ENCODE results near the gene CORO2A.

DNA sequence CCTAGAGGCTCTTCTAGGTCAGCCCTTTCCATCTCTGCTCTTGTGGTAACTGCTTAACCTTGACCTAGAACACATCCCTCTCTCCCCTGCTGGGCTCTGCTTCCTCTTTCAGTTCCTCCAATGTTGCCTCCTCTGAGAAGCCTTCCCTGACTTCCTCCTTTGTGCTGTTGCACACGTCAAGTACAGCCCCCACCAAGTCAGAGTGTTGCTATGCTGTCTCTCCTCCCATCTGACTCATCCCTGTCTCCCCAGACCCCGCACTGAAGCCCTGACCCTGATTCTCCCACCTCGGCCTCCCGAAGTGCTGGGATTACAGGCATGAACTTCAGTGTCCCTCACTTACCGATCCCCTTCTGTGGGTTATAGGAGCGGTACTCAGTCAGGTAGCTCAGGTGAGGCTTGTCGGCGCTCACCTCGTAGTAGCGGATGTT lies 63.0 kb downstream of the CORO2A start:
- TF ChIP-seq, protein P1, sequence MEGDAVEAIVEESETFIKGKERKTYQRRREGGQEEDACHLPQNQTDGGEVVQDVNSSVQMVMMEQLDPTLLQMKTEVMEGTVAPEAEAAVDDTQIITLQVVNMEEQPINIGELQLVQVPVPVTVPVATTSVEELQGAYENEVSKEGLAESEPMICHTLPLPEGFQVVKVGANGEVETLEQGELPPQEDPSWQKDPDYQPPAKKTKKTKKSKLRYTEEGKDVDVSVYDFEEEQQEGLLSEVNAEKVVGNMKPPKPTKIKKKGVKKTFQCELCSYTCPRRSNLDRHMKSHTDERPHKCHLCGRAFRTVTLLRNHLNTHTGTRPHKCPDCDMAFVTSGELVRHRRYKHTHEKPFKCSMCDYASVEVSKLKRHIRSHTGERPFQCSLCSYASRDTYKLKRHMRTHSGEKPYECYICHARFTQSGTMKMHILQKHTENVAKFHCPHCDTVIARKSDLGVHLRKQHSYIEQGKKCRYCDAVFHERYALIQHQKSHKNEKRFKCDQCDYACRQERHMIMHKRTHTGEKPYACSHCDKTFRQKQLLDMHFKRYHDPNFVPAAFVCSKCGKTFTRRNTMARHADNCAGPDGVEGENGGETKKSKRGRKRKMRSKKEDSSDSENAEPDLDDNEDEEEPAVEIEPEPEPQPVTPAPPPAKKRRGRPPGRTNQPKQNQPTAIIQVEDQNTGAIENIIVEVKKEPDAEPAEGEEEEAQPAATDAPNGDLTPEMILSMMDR (IDR thresholded peaks at IDR 0.05) = no peak
- no peak for TF ChIP-seq POLR2AphosphoS5 (IDR thresholded peaks at IDR 0.05)
- no peak for TF ChIP-seq POLR2A (IDR thresholded peaks at IDR 0.05)

All from prostate gland (tissue), 2 donors.